T-helper 17 cell (primary cell): ENCODE measurements around the gene FNDC10. TPM values are rescaled to one million over a fixed set of nuclear protein-coding genes. Genes with fewer than 3 reads are reported as not detected.

ENCODE experiments used
- ATAC-seq: fragments of 150-1000 bp; cut with Tn5 transposase; 2 replicates; pipeline ENCODE4 v1.10.0; 2021; ENCODE audit warnings: mild to moderate bottlenecking, moderate library complexity
- DNase-seq, 3 donors: peaks; one replicate each; pipeline versions ENCODE4 v3.0.0 to v3.0.0-alpha.2; 2020 to 2021
- H3K9me3 ChIP-seq: one replicate; pipeline ENCODE4 v1.7.0; 2013; ENCODE audit warnings: low read length, mild to moderate bottlenecking; ENCODE audit not compliant: control insufficient read depth, poor library complexity, severe bottlenecking
- H3K27ac Mint-ChIP-seq: one replicate; pipeline ENCODE4 v1.8.0; 2022; ENCODE audit warnings: mild to moderate bottlenecking, moderate library complexity, mixed read lengths
- H3K27me3 Mint-ChIP-seq: one replicate; pipeline ENCODE4 v1.8.0; 2022; ENCODE audit warnings: mixed read lengths
- H3K36me3 Mint-ChIP-seq: one replicate; pipeline ENCODE4 v1.8.0; 2022; ENCODE audit warnings: low read depth, mixed read lengths
- H3K4me1 Mint-ChIP-seq: one replicate; pipeline ENCODE4 v1.8.0; 2022; ENCODE audit warnings: mild to moderate bottlenecking, mixed read lengths
- H3K4me3 Mint-ChIP-seq: one replicate; pipeline ENCODE4 v1.8.0; 2022; ENCODE audit warnings: mild to moderate bottlenecking, moderate library complexity, mixed read lengths
- total RNA-seq, 4 donors: library from RNA in 2 of 4; stranded (reverse) in 2 of 4; gene quantifications; one replicate each; pipeline ENCODE4 v1.2.3 and lab custom pipeline; 2022 to 2026

Gene FNDC10
- total RNA-seq, 2 donors from 2014 or later = 3.3 to 3.4 TPM

DNA sequence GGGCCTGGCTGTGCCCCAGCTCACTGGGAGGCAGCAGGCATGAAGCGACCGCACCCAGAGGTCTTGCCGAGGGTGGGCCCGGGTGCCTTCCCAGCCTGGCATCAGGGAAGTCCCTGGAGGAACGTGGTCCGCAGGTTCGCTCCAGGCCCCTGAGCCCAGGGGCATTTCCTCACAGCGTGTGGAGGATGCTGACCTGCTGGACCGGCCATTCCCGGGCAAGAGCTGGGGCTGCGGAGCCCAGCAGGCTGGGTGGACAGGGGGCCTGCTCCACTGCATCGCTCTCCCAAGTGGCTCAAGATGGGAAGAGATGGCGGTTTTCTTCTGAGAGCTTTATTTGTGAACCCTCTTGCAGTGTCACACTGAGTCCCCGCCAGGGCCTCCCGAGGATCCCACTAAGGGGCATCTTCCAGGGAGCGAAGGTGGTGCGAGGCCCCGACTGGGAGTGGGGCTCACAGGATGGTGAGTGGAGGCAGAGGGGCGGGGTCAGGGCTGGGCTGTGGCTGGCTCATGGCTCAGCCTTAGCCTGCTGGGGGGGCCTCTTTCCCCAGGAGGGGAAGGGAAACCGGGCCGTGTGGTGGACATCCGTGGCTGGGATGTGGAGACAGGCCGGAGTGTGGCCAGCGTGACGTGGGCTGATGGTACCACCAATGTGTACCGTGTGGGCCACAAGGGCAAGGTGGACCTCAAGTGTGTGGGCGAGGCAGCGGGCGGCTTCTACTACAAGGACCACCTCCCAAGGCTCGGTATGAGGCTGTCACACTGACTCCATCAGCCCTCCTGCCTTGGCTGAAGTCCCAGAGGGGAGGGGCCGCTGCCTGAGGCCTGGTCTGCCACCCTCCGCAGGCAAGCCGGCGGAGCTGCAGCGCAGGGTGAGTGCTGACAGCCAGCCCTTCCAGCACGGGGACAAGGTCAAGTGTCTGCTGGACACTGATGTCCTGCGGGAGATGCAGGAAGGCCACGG, 24.8 kb upstream of the FNDC10 start:
- no peak for ATAC-seq
- Mint-ChIP-seq H3K4me1 (peaks cover 8% of the 10 kb centered on the region), H3K36me3 (no peaks in the 10 kb centered on the region), H3K27me3 (no peaks in the 10 kb centered on the region), H3K4me3 (no peak overlapping the region), H3K27ac (no peak overlapping the region)
- H3K9me3 ChIP-seq = no peaks in the 10 kb centered on the region
- DNase-seq = no peak

DNA sequence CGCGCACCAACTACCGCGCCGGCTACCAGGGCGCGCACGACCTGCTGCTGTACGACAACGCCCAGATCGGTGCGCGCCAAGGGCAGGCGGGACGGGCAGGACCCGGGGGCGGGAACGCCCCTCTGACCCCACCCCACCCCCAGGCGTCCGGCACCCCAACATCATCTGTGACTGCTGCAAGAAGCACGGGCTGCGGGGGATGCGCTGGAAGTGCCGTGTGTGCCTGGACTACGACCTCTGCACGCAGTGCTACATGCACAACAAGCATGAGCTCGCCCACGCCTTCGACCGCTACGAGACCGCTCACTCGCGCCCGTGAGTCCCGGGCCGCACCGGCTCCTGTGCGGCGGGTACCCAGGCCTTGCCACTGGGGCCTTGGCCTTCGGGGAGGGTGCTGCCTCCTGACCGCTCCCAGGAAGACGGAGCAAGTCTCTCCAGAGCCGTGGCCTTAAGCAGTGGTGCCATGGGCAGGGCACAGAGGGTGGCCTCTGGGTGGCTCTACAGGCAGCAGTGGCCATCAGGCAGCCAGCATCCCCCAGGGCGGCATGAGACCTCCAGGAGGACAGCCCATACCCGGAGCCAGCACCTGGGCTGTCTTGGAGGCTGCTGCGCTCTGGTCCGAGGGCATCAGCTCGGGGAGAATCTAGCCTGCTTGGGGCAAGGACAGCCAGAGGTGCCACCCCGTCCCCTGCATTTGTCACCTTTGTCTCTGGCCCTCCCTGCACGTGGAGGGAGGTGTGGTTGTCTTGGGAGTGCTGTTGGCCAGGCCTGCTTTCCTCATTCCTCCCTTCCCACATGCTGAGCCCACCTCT, 23.9 kb upstream of the FNDC10 start:
- Mint-ChIP-seq H3K4me3 (no peak overlapping the region), H3K27me3 (no peaks in the 10 kb centered on the region), H3K27ac (no peak overlapping the region), H3K4me1 (peaks cover 8% of the 10 kb centered on the region), H3K36me3 (no peaks in the 10 kb centered on the region)
- DNase-seq = no peak
- ATAC-seq = no peak
- no peaks in the 10 kb centered on the region for H3K9me3 ChIP-seq

DNA sequence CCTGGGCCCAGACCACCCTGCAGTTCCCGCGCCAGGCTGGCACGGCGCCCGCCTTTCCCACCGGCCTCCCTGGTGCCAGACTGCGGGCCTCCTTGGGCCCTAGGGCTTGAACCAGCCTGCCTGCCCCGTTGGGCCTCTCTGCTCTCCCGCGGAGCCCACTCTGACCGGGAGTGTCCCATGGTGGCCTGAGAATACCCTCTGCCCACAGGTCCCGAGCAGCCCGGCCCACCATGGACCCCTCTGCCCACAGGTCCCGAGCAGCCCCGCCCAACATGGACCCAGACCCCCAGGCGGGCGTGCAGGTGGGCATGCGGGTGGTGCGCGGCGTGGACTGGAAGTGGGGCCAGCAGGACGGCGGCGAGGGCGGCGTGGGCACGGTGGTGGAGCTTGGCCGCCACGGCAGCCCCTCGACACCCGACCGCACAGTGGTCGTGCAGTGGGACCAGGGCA, 23.3 kb upstream of the FNDC10 start:
- no peaks in the 10 kb centered on the region for H3K36me3 Mint-ChIP-seq
- H3K4me1 Mint-ChIP-seq = peaks cover 8% of the 10 kb centered on the region
- H3K27ac Mint-ChIP-seq = no peak overlapping the region
- H3K9me3 ChIP-seq = no peaks in the 10 kb centered on the region
- ATAC-seq = no peak
- no peaks in the 10 kb centered on the region for H3K27me3 Mint-ChIP-seq
- no peak overlapping the region for H3K4me3 Mint-ChIP-seq
- DNase-seq = no peak

DNA sequence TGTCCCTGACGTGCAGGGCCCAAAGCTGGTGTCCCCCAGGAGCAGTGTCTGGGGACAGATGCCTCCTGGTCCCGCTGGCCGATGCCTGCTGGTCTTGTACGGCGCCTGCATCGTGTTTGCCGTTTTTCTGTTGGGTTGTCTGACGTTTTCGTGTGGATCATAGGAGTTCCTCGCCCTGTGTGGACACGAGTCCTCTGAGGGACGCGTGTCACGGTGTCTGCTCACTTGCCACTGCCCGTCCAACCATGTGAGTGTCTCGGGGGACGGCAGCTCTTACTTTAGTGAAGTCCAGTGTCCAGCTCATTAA, 22.8 kb upstream of the FNDC10 start:
- H3K36me3 Mint-ChIP-seq = no peaks in the 10 kb centered on the region
- no peak overlapping the region for H3K4me3 Mint-ChIP-seq
- DNase-seq (no peak), ATAC-seq (no peak)
- no peaks in the 10 kb centered on the region for H3K9me3 ChIP-seq
- H3K27me3 Mint-ChIP-seq = no peaks in the 10 kb centered on the region
- H3K27ac Mint-ChIP-seq = peak overlapping the region; percentile 73
- H3K4me1 Mint-ChIP-seq = peaks cover 8% of the 10 kb centered on the region

DNA sequence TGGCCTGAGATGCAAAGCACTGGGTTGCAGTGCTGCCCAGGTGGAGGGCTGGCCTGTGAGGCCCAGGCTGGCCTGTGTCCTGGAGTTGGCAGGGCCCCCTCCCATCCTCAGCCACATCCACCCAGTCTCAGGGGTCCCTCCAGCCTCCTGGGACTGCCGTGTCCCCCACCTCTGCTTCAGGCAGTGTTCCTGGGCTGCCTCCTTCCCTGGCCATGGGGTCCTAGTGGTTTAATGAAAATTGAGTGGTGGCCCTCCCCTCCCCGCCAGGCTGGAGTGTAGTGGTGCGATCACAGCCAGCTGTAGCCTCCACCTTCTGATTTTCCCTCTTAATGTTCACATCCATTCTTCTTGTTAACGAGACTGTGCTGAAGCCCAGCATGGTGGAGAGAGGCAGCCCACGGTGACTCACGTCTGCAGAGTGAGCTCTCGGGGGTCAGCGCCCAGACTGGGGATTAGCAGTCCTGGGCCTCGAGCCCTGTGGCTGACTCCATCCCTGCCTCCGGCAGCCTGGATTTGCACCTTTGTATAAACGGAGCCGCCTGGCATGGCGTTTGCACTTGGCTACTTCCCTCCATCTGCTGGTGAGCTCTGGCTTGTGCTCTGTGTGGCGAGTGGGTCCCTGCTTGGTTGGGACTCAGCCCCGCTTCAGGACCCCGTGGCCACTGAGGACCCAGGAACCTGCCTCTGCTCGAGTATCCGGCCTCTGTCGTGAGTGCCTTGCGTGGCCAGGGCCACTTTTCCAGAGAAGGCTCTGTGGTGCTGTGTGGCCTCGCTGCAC, 22.3 kb upstream of the FNDC10 start:
- H3K27ac Mint-ChIP-seq = peak overlapping the region; percentile 73
- no peak overlapping the region for H3K4me3 Mint-ChIP-seq

DNA sequence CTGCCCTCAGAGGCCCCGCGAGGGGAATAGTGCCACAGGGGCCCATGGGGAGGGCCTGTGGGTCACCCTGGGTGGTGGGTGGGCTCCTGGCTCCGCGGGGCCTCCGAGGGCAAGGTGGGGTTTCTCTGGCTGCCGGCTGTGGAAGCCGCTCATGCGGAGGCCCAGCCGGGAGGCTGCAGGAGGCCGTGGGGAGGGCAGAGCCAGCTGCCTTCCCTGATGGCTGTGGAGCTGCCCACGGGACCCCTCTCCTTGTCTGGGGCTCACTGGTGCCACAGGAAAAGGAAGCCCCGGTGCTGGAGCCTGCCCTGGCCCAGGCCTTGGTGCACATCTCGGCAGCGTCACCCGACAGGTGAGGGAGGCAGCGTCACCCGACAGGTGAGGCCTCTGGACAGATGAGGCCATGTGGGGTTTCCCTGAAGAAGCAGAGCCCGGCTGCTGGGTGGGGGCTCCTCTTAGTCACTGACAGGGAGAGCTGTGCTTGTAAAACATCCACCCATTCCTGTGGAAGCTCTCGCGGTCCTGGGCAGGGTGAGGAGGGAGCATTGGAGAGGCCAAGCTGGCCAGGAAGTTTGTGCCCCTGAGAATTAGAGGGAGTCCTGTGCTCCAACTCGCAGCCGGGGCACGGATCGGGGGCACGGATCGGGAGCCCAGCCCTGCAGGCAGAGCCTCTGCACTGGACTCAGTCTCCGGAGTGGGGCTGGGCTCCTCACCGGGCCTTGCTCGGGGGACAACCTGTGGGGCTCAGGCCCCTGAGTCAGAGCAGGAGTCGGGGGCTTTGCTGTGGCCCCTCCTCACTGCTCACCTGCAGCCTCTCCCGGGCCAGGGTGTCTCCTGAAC, 21.5 kb upstream of the FNDC10 start:
- ATAC-seq (no peak), DNase-seq (no peak)
- H3K36me3 Mint-ChIP-seq = no peaks in the 10 kb centered on the region

More for the DNA sequence above, 22.3 kb upstream of the FNDC10 start:
- Mint-ChIP-seq H3K27me3 (no peaks in the 10 kb centered on the region), H3K4me1 (peaks cover 10% of the 10 kb centered on the region), H3K36me3 (no peaks in the 10 kb centered on the region)
- ATAC-seq = no peak
- H3K9me3 ChIP-seq = no peaks in the 10 kb centered on the region
- no peak for DNase-seq

DNA sequence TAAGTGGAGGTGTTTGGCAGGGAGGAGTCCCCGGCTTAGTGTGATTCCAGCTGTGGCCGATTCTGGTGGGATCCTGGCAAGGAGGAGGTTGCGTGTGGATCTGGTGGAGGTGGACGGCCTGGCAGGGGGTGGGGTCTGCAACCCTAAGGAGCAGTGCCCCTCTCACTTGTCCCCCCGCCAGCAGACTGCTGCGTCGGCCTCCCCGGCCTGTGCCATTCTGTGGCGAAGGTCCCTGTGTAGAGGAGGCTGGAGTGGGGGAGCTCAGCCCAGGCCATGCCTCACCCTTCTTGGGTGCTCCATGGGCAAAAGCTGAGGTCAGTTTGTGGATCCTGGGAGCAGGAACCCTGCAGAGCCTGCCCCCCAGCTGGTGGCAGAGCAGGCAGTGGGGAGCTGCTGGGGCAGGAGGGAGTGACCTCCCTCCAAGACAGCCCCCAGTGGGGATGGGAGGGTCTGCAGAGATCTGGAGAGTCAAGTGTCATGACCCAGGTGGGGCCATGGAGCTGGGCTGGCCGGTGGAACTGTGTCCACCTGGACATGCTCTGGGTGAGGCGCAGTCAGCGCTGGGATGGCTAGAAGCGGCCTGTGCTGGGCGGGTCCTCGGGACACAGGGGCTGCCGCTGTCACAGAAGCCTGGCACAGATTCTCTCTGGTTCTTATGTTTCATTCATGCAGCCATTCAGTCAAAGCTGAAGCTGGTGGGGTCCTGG, 20.7 kb upstream of the FNDC10 start:
- no peak overlapping the region for H3K4me3 Mint-ChIP-seq
- H3K36me3 Mint-ChIP-seq = no peaks in the 10 kb centered on the region
- H3K27ac Mint-ChIP-seq = no peak overlapping the region
- no peak for DNase-seq
- H3K4me1 Mint-ChIP-seq = peaks cover 15% of the 10 kb centered on the region
- H3K27me3 Mint-ChIP-seq = no peaks in the 10 kb centered on the region
- ATAC-seq = no peak
- no peaks in the 10 kb centered on the region for H3K9me3 ChIP-seq

More for the DNA sequence above, 21.5 kb upstream of the FNDC10 start:
- Mint-ChIP-seq H3K4me3 (no peak overlapping the region), H3K27me3 (no peaks in the 10 kb centered on the region), H3K4me1 (peaks cover 15% of the 10 kb centered on the region), H3K27ac (no peak overlapping the region)
- no peaks in the 10 kb centered on the region for H3K9me3 ChIP-seq

DNA sequence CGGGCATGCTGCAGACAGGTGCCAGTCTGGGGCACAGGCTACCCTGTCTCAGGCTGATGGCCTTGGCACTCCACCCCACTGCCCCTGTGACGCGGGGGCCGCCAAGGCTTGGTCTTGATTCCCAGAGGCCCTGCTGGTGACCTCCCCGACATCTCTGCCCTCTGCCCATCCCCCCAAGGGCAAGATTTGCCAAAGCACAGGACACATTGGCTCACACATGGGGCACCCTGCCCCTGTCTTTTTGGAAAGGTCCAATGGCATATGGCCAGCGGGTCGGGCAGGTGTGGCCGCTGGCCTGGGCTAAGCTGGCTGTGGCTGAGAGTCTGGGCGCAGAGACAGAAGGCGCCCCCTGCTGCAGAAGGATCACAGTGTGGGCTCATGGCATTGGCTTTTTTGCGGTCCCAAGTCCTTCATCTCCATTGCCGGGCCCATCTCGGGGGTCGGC, 20.0 kb upstream of the FNDC10 start:
- ATAC-seq (no peak), DNase-seq (no peak)
- Mint-ChIP-seq H3K27ac (no peak overlapping the region), H3K27me3 (no peaks in the 10 kb centered on the region), H3K4me3 (no peak overlapping the region), H3K36me3 (no peaks in the 10 kb centered on the region), H3K4me1 (peaks cover 14% of the 10 kb centered on the region)
- H3K9me3 ChIP-seq = no peaks in the 10 kb centered on the region

DNA sequence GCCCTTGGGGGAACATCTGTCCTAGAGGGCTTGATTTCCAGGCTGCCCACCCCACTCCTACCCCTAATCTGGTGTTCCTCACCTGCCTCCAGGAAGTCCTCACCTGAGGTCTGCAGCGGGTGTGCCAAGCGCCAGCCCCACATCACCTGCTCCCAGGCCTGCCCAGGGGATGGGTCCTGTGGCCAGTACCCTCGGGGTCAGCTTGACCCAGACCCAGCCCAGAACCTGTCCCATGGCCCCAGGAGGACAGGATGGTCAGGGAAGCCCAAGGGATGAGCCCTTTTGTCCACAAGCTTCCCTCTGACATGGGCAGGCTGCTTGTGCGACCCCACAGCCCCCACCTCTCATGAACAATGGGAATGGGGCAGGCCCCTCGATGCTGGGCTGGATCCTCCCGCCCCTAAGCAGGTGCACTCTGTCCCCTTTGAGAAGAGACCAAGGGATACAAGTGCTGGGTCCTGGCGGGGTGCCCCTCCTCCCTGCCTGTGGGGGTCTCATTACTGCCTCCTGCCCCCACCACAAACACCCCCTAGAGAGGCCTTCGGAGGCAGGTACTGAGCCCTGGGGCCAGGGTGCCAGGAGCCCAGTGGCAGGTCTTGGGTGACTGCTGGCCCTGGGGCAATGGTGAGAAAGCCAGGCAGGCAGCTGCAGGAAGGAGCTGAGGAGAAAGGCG, 18.6 kb upstream of the FNDC10 start:
- H3K4me1 Mint-ChIP-seq = peaks cover 26% of the 10 kb centered on the region
- no peak for ATAC-seq
- H3K27me3 Mint-ChIP-seq = no peaks in the 10 kb centered on the region
- H3K4me3 Mint-ChIP-seq = no peak overlapping the region
- H3K9me3 ChIP-seq = no peaks in the 10 kb centered on the region
- H3K36me3 Mint-ChIP-seq = no peaks in the 10 kb centered on the region
- H3K27ac Mint-ChIP-seq = no peak overlapping the region
- DNase-seq = no peak

DNA sequence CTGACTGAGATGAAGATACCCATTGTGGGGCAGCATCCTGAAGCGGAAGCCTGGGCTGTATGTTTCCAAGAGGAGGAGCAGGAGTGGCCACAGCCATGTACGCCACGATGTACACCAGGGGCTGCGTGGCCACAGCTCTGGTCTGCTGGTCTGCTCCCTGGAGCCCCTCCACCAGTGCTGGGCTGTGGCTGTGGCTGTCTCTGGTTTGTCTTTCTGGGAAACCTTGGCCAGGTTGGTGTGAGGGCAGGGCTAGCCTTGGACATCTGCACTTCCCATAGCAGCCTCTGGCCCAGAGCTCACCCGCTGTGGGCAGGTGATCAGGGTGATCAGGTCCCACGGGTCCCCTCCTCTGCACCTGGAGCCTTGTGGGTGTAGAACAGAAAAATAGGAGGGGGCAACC, 18.0 kb upstream of the FNDC10 start:
- H3K36me3 Mint-ChIP-seq = no peaks in the 10 kb centered on the region
- no peaks in the 10 kb centered on the region for H3K9me3 ChIP-seq
- H3K27ac Mint-ChIP-seq = no peak overlapping the region
- ATAC-seq (no peak), DNase-seq (no peak)
- H3K4me3 Mint-ChIP-seq = no peak overlapping the region
- no peaks in the 10 kb centered on the region for H3K27me3 Mint-ChIP-seq
- peaks cover 28% of the 10 kb centered on the region for H3K4me1 Mint-ChIP-seq

DNA sequence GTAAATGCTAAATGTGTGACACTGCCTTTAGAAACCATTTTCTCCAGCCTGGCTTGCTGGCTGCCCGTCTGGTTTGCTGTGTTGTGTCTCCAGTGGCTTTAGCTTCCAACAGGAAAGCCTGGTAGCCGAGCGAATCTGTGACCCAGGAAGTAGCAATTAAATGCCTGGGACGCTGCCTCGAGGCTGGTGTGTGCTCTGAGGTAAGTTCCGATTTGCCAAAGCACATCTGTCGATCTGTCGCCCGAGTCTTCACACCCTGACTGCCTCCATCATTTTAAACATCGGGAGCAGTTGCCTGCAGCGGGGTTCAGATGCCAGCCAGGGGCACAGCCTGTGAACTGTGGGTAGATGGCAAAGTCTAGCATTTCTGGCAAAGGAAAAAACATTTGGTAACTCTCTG, 17.6 kb upstream of the FNDC10 start:
- ATAC-seq (no peak), DNase-seq (no peak)
- Mint-ChIP-seq H3K27me3 (no peaks in the 10 kb centered on the region), H3K4me1 (peaks cover 26% of the 10 kb centered on the region), H3K4me3 (peak overlapping the region; percentile 83), H3K27ac (peak overlapping the region; percentile 57), H3K36me3 (no peaks in the 10 kb centered on the region)
- no peaks in the 10 kb centered on the region for H3K9me3 ChIP-seq
